ENCODE results near the gene LY9. TPM values are rescaled to one million over a fixed set of nuclear protein-coding genes. Genes with fewer than 3 reads are reported as not detected.

LY9 gene, protein sequence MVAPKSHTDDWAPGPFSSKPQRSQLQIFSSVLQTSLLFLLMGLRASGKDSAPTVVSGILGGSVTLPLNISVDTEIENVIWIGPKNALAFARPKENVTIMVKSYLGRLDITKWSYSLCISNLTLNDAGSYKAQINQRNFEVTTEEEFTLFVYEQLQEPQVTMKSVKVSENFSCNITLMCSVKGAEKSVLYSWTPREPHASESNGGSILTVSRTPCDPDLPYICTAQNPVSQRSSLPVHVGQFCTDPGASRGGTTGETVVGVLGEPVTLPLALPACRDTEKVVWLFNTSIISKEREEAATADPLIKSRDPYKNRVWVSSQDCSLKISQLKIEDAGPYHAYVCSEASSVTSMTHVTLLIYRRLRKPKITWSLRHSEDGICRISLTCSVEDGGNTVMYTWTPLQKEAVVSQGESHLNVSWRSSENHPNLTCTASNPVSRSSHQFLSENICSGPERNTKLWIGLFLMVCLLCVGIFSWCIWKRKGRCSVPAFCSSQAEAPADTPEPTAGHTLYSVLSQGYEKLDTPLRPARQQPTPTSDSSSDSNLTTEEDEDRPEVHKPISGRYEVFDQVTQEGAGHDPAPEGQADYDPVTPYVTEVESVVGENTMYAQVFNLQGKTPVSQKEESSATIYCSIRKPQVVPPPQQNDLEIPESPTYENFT
- not detected in 2 replicates for total RNA-seq

DNA sequence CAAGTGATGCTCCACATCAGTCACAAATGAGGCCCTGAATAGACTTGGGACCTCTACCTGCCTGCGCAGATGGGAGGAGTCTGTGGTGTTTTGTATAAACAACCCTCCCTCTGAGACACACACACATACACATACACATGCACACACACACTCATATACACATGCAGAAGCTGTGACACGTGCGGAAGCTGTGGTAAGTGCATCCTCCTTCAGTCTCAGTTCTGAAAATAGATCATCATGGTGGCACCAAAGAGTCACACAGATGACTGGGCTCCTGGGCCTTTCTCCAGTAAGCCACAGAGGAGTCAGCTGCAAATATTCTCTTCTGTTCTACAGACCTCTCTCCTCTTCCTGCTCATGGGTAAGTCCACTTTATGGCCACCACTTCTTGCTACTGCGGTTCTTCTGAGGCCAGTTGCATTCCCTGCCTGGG lies at the start of gene LY9:
LY9 (plus strand) TSS at position 224 of the 433 bp plus-strand sequence; CDS start at position 238, 14 bp downstream.

DNA sequence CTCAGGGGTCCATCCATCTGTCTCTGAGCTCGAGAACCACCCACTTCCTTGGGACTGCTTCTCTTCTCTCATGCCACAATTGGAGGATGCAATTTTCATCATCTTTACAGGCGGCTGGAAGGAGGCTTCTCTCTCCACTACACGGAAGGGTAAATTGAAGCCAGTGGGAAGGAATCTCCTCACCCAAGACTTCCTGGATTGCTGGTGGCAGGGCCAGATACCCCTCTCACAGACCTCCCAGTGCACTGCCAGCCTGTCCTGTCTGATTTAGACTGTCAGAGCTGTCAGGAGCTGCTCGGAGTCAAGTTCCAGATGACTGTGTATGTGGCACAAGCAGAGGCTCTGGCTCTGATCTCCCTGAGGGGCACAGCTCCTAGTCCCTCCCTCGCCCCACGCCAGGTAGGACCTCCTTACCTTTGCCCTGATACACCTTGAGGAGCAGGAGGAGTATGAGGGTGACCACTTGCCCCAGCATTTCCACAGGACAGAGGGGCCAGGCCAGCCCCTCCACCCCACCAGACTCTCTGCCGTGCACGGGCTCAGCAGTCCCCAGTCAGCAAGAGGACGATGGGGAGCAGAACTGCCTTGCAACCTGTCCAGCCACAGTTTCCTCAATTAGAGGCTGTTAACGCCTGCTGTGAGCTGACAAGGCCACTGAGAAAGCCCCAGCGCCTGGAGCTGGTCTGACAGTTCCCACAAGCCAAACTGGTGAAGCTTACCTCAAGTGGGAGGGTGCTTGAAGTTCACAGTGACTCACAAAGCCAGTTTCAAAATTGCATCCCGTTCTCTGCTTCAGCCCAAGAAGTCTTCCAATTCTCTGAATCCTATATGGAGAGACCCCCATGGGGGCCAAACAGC lies 66.5 kb downstream of the LY9 start, which contains the start of gene CD244:
CD244 (minus strand) TSS at position 685 of the 858 bp plus-strand sequence; CDS start at position 475, 210 bp downstream.

Other genes starting within 250 kb of the LY9 start
- not detected in 2 replicates for gene CD84, start 216.7 kb upstream of the LY9 start, total RNA-seq
- not detected in 2 replicates for gene SLAMF1, start 149.1 kb upstream of the LY9 start, total RNA-seq
- gene CD48, start 84.4 kb upstream of the LY9 start, total RNA-seq = not detected in 2 replicates
- not detected in 2 replicates for gene SLAMF7, start 56.9 kb upstream of the LY9 start, total RNA-seq
- gene CD244, start 66.7 kb downstream of the LY9 start, total RNA-seq = not detected in 2 replicates
- not detected in 2 replicates for gene ITLN1, start 89.0 kb downstream of the LY9 start, total RNA-seq
- gene ITLN2, start 158.6 kb downstream of the LY9 start, total RNA-seq = not detected in 2 replicates
- gene F11R, start 225.0 kb downstream of the LY9 start, total RNA-seq = 20.0 and 27.5 TPM in 2 replicates
- gene TSTD1, start 242.8 kb downstream of the LY9 start, total RNA-seq = 43.5 and 103 TPM in 2 replicates
- gene USF1, start 249.8 kb downstream of the LY9 start, total RNA-seq = 36.6 and 41.6 TPM in 2 replicates